Neural cell (in vitro differentiated cells): Measurements from ENCODE around the gene GCN1. TPM values are rescaled to one million over a fixed set of nuclear protein-coding genes. Genes with fewer than 3 reads are reported as not detected.
A peak's percentile ranks its signal among the peaks of the same experiment; 100 is the strongest.

ENCODE experiments used
- H2AFZ ChIP-seq: fragments of 200-600, 300-800 bp; sonication (generic), shearing (Covaris generic); 2 replicates; pipeline ENCODE4 v1.6.0; 2014; ENCODE audit warnings: low read depth, mild to moderate bottlenecking, antibody characterized with exemption, low read length, moderate library complexity
- H3F3A ChIP-seq: fragments of 200-600 bp; shearing (Covaris generic); 2 replicates; pipeline ENCODE4 v1.6.1; 2016; ENCODE audit warnings: mild to moderate bottlenecking, moderate library complexity, mixed read lengths, antibody characterized with exemption, low read length; ENCODE audit not compliant: insufficient read depth, poor library complexity, severe bottlenecking
- H3K27ac ChIP-seq: fragments of 200-600, 300-800 bp; sonication (generic), shearing (Covaris generic); 2 replicates; pipeline ENCODE4 v1.5.1; 2014; ENCODE audit warnings: mild to moderate bottlenecking, low read length, moderate library complexity
- H3K27me3 ChIP-seq: fragments of 300-800, 200-600 bp; sonication (generic), shearing (Covaris generic); 2 replicates; pipeline ENCODE4 v1.6.0; 2014; ENCODE audit warnings: mild to moderate bottlenecking, low read depth, low read length, moderate library complexity; ENCODE audit not compliant: insufficient read depth
- H3K36me3 ChIP-seq: fragments of 300-800, 200-600 bp; sonication (generic), shearing (Covaris generic); 2 replicates; pipeline ENCODE4 v1.5.1; 2014; ENCODE audit warnings: mild to moderate bottlenecking, antibody characterized with exemption, low read length, moderate library complexity; ENCODE audit not compliant: insufficient read depth
- H3K4me2 ChIP-seq: fragments of 300-800, 200-600 bp; sonication (generic), shearing (Covaris generic); 2 replicates; pipeline ENCODE4 v1.6.0; 2014; ENCODE audit warnings: mild to moderate bottlenecking, low read length
- H3K4me3 ChIP-seq: fragments of 300-800, 200-600 bp; sonication (generic), shearing (Covaris generic); 2 replicates; pipeline ENCODE4 v1.5.1; 2014; ENCODE audit warnings: mild to moderate bottlenecking, low read length, moderate library complexity
- H3K79me2 ChIP-seq: fragments of 200-600 bp; shearing (Covaris generic); replicated peaks from 2 replicates; pipeline ENCODE4 v1.6.0; 2014; ENCODE audit warnings: mild to moderate bottlenecking, low read length, moderate library complexity; ENCODE audit not compliant: insufficient read depth
- H3K9ac ChIP-seq: fragments of 300-800, 200-600 bp; sonication (generic), shearing (Covaris generic); 2 replicates; pipeline ENCODE4 v1.6.1; 2016; ENCODE audit warnings: mild to moderate bottlenecking, low read length, mixed read lengths
- H3K9me2 ChIP-seq: fragments of 200-600 bp; shearing (Covaris generic); 2 replicates; pipeline ENCODE4 v1.6.1; 2016; ENCODE audit warnings: mild to moderate bottlenecking, low read length, mixed read lengths; ENCODE audit not compliant: insufficient read depth
- H3K9me3 ChIP-seq: fragments of 200-600, 300-800 bp; sonication (generic), shearing (Covaris generic); 2 replicates; pipeline ENCODE4 v1.6.1; 2016; ENCODE audit warnings: mild to moderate bottlenecking, mixed run types, low read length, moderate library complexity, mixed read lengths
- H4K20me1 ChIP-seq: fragments of 200-600 bp; shearing (Covaris generic); 2 replicates; pipeline ENCODE4 v1.6.1; 2016; ENCODE audit warnings: mild to moderate bottlenecking, mixed run types; ENCODE audit not compliant: insufficient read depth
- EP300 ChIP-seq: fragments of 450-650 bp; conservative IDR thresholded peaks from 2 replicates; pipeline ENCODE4 v1.6.1; 2014; ENCODE audit warnings: antibody characterized with exemption, mild to moderate bottlenecking, moderate library complexity; ENCODE audit not compliant: poor library complexity, severe bottlenecking
- EZH2 ChIP-seq: fragments of 200-600, 300-800 bp; shearing (Covaris generic), sonication (generic); IDR thresholded peaks from 2 replicates; pipeline ENCODE4 v1.6.1; 2014; ENCODE audit warnings: antibody characterized with exemption, low read length, borderline replicate concordance, mild to moderate bottlenecking; ENCODE audit not compliant: insufficient read depth, poor library complexity, severe bottlenecking
- MXI1 ChIP-seq: fragments of 450-650 bp; conservative IDR thresholded peaks from 2 replicates; pipeline ENCODE4 v1.6.1; 2014; ENCODE audit warnings: antibody characterized with exemption, mild to moderate bottlenecking; ENCODE audit not compliant: poor library complexity, severe bottlenecking
- POLR2AphosphoS5 ChIP-seq: IDR thresholded peaks from 2 replicates; pipeline ENCODE4 v1.6.1; 2012
- RAD21 ChIP-seq: fragments of 450-650 bp; conservative IDR thresholded peaks from 2 replicates; pipeline ENCODE4 v1.6.1; 2014; ENCODE audit warnings: antibody characterized with exemption, mild to moderate bottlenecking, moderate library complexity
- REST ChIP-seq: IDR thresholded peaks from 2 replicates; pipeline ENCODE4 v1.6.1; 2012; ENCODE audit warnings: borderline replicate concordance
- SMC3 ChIP-seq: fragments of 450-650 bp; conservative IDR thresholded peaks from 2 replicates; pipeline ENCODE4 v1.6.1; 2014; ENCODE audit warnings: antibody characterized with exemption, mild to moderate bottlenecking, moderate library complexity; ENCODE audit not compliant: poor library complexity
- TAF1 ChIP-seq: IDR thresholded peaks from 2 replicates; pipeline ENCODE4 v1.6.1; 2012; ENCODE audit warnings: low read depth
- polyA plus RNA-seq: library from polyadenylated mRNA; depleted of rRNA; stranded (reverse); fragments of >200 nt; gene quantifications from 2 replicates; pipeline ENCODE4 v1.2.3, GENCODE V29; 2014
- TF ChIP-seq, protein P1 (sequence below): fragments of 450-650 bp; IDR thresholded peaks from 2 replicates; pipeline ENCODE4 v1.5.1; 2014; ENCODE audit warnings: antibody characterized with exemption, mild to moderate bottlenecking, moderate library complexity; ENCODE audit not compliant: poor library complexity, severe bottlenecking

Gene GCN1
- polyA plus RNA-seq, 1 donor from 2014 or later, result 21.5 TPM

DNA sequence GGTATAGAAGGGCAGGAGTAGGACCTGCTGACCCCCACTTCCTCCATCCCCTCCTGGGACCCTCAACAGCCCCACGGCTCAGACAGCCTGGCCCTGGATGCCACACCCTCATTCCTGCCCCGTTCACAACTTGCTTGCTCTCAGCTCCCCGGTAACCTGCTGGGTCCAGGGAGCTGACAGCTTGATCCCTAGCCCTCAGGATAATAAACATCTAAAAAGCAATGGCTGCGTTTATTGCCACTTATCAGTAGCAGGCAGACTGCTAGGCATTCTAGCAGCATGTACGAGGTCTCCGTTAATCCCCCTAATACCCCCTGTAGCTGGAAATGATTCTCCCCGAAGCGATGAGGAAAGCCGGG is 30.7 kb upstream of the GCN1 start:
- no peaks in the 10 kb centered on the region for H3K79me2 ChIP-seq
- H3K27me3 ChIP-seq, result no peaks in the 10 kb centered on the region
- no peak overlapping the region for H3K4me3 ChIP-seq
- H4K20me1 ChIP-seq, result no peaks in the 10 kb centered on the region
- no peak for TF ChIP-seq SMC3
- TF ChIP-seq POLR2AphosphoS5, result peak; percentile 43
- no peaks in the 10 kb centered on the region for H3F3A ChIP-seq
- peaks cover 7% of the 10 kb centered on the region for H3K36me3 ChIP-seq
- peak overlapping the region; percentile 13 for H3K9ac ChIP-seq
- no peak overlapping the region for H3K4me2 ChIP-seq
- H3K9me3 ChIP-seq, result no peaks in the 10 kb centered on the region
- H2AFZ ChIP-seq, result no peak overlapping the region
- H3K9me2 ChIP-seq, result no peaks in the 10 kb centered on the region
- no peak overlapping the region for H3K27ac ChIP-seq

DNA sequence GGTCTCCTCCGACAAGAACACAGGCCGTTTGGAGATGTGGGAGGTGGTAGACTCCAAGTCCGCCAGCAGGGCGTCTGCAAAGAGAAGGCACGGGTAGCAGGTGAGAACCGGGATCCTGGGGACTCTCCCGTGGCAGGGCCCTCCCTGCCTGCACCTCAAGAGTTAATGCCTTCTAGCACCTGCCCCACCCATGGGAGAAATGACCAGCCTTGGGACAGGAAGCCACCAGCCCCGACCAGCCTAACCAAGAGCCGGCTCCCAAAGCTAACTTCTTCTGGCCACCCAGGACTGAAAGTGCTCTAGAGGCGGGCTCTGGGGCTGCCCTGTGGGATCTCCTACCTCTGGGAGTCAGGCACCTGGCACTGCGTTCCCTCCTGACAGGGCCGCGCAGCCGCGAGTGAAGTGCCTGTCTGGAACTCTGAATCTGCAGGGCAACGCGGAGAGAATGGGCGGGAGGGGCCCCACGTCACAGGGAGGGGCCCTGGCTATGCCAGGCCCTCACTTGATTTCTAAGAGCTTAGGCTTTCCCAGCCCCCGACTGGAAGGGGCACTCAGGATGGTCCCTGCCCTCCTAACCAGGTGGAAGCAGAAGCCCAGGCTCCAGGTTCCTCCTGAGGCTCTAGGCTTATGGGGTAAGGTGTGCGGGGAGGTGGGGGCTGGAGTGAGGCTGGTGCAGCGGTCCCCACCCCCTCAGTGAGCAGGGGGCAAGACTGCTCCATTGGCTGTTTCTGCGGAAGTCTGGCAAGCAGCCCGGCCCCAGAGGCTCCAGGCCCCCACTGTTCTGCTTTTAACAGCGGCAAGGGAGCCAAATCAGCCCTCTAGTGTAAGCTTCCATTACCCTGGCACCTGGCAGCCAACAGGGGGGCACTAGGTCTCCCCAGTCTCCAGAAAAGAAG is 30.0 kb upstream of the GCN1 start:
- Histone ChIP-seq H3K9me2 (no peaks in the 10 kb centered on the region), H3K4me3 (no peak overlapping the region), H3K27me3 (no peaks in the 10 kb centered on the region), H2AFZ (no peak overlapping the region), H3K79me2 (no peaks in the 10 kb centered on the region), H3K9ac (peak overlapping the region; percentile 13), H3K36me3 (peaks cover 7% of the 10 kb centered on the region), H3F3A (no peaks in the 10 kb centered on the region), H3K27ac (no peak overlapping the region), H4K20me1 (no peaks in the 10 kb centered on the region), H3K4me2 (no peak overlapping the region), H3K9me3 (no peaks in the 10 kb centered on the region)
- TF ChIP-seq EZH2 (no peak), SMC3 (no peak)

DNA sequence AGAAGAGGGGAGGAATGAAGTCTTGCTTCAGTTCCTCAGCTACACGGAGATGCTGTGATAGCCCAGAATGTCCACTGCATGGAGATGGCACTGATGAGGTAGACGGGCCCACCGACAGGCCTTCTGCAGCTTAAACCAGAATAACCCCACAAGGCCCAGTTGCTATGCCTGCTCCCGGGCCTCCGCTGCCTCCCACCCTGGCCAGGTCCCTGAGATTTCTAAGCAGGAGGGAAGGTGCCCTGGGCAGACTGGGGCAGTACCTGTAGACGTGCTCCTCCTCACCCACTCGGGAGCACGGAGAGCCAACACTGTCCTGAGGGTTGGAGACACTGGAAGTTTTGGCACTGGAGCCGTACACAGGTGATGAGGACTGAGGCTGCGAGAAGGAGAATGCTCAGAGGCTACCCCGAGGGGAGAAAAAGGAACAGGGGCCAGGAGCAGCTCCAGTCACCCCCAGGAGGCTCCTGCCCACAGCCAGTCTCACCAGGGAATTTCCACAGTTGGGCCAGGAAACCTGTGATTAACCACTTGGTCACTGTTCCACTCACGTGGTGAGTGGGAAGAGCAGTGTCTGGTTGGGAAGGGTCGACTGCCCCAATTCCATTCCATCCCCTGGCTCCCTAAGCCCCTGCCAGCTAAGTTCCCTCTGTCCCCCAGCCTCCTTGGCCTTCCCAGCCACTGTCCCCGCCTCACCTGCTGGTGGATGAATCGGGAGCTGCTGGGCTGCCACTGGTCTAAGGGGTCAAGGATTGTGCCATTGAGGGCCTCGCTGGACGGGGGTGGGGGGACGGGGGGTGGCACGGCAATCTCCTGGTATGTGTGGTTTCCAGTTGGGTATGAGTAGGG is 29.2 kb upstream of the GCN1 start:
- no peaks in the 10 kb centered on the region for H3K9me3 ChIP-seq
- peaks cover 7% of the 10 kb centered on the region for H3K36me3 ChIP-seq
- H3K27ac ChIP-seq, result no peak overlapping the region
- no peaks in the 10 kb centered on the region for H3K27me3 ChIP-seq
- H3K4me2 ChIP-seq, result no peak overlapping the region
- H3K9ac ChIP-seq, result no peak overlapping the region
- no peaks in the 10 kb centered on the region for H4K20me1 ChIP-seq
- no peaks in the 10 kb centered on the region for H3K9me2 ChIP-seq
- H3F3A ChIP-seq, result no peaks in the 10 kb centered on the region
- H3K79me2 ChIP-seq, result no peaks in the 10 kb centered on the region
- no peak overlapping the region for H2AFZ ChIP-seq
- no peak for TF ChIP-seq POLR2AphosphoS5
- TF ChIP-seq TAF1, result no peak
- no peak for TF ChIP-seq RAD21
- TF ChIP-seq, protein P1, sequence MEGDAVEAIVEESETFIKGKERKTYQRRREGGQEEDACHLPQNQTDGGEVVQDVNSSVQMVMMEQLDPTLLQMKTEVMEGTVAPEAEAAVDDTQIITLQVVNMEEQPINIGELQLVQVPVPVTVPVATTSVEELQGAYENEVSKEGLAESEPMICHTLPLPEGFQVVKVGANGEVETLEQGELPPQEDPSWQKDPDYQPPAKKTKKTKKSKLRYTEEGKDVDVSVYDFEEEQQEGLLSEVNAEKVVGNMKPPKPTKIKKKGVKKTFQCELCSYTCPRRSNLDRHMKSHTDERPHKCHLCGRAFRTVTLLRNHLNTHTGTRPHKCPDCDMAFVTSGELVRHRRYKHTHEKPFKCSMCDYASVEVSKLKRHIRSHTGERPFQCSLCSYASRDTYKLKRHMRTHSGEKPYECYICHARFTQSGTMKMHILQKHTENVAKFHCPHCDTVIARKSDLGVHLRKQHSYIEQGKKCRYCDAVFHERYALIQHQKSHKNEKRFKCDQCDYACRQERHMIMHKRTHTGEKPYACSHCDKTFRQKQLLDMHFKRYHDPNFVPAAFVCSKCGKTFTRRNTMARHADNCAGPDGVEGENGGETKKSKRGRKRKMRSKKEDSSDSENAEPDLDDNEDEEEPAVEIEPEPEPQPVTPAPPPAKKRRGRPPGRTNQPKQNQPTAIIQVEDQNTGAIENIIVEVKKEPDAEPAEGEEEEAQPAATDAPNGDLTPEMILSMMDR, result no peak
- TF ChIP-seq SMC3, result no peak
- TF ChIP-seq EP300, result no peak
- TF ChIP-seq MXI1, result no peak
- TF ChIP-seq EZH2, result no peak
- TF ChIP-seq REST, result no peak
- H3K4me3 ChIP-seq, result no peak overlapping the region
